Measurements from ENCODE around the gene DTX3L.

DNA sequence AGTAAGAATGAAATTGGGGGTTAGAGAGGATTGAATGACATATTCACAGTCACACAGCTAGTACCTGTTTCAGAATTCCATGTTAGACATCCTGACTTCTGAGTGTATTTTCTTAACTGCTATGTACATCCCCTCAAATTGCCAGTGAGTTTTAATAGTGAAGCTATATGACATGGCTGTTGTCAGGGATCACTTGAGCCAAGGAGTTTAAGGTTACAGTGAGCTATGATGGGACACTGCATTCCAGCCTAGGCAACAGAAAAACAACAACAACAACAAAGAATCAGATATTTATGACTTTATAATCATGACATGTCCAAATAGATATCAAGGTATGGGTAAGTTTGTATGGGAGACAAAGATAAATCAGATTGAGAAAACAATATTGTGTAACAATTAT lies 29.9 kb downstream of the DTX3L start:
- no peak for TF ChIP-seq EZH2phosphoT487 (conservative IDR thresholded peaks at IDR 0.05; ENCODE audit: low read length)
- no peak for TF ChIP-seq CTCF (IDR thresholded peaks at IDR 0.05; ENCODE audit: insufficient read depth, low read length, poor library complexity, severe bottlenecking)
